WTC11 (cell line): Measurements from ENCODE around the gene PCNX1. TPM values are rescaled to one million over a fixed set of nuclear protein-coding genes. Genes with fewer than 3 reads are reported as not detected.

Source experiments
- ATAC-seq: fragments of 200-7000 bp; cut with Tn5 transposase; 2 replicates; pipeline ENCODE4 v1.10.0; 2021; ENCODE audit warnings: mild to moderate bottlenecking, moderate library complexity
- CTCF ChIA-PET: fragments of 300-600 bp; sonication (Branson Sonifier 250); formaldehyde crosslinking; loops from one replicate; lab custom pipeline; 2021; ENCODE audit warnings: antibody characterized with exemption; lab: Charles Lee
- POLR2A ChIA-PET: fragments of 350-600 bp; sonication (Branson Sonifier 250); formaldehyde crosslinking; loops from one replicate; lab custom pipeline; 2021; ENCODE audit warnings: antibody characterized with exemption; lab: Charles Lee
- DNase-seq: peaks from one replicate; pipeline ENCODE4 v3.0.0; 2021; ENCODE audit warnings: low spot score
- H3K27ac Mint-ChIP-seq: 2 replicates; pipeline ENCODE4 v1.8.0; 2021; ENCODE audit warnings: mixed read lengths
- H3K27me3 Mint-ChIP-seq: 2 replicates; pipeline ENCODE4 v1.8.0; 2021; ENCODE audit warnings: low read depth, mild to moderate bottlenecking, moderate library complexity, mixed read lengths
- H3K36me3 Mint-ChIP-seq: 2 replicates; pipeline ENCODE4 v1.8.0; 2021; ENCODE audit warnings: mixed read lengths
- H3K4me1 Mint-ChIP-seq: 2 replicates; pipeline ENCODE4 v1.8.0; 2022; ENCODE audit warnings: mixed read lengths
- H3K4me3 Mint-ChIP-seq: 2 replicates; pipeline ENCODE4 v1.8.0; 2021; ENCODE audit warnings: mild to moderate bottlenecking, moderate library complexity, mixed read lengths
- H3K9me3 Mint-ChIP-seq: 2 replicates; pipeline ENCODE4 v1.8.0; 2021; ENCODE audit warnings: mixed read lengths
- ATF1 ChIP-seq: sonication (generic); formaldehyde crosslinking; IDR thresholded peaks from 2 replicates; pipeline ENCODE4 v1.8.1; 2023; ENCODE audit warnings: mild to moderate bottlenecking, moderate library complexity, missing genetic modification reagents
- CREM ChIP-seq: sonication (generic); formaldehyde crosslinking; IDR thresholded peaks from 2 replicates; pipeline ENCODE4 v1.8.1; 2022; ENCODE audit warnings: mild to moderate bottlenecking, missing genetic modification reagents, moderate library complexity
- ELF4 ChIP-seq: sonication (generic); formaldehyde crosslinking; IDR thresholded peaks from 2 replicates; pipeline ENCODE4 v1.8.1; 2022; ENCODE audit warnings: low read depth, mild to moderate bottlenecking, moderate library complexity, missing genetic modification reagents
- ESRRA ChIP-seq: sonication (generic); formaldehyde crosslinking; IDR thresholded peaks from 2 replicates; pipeline ENCODE4 v1.8.1; 2022; ENCODE audit warnings: mild to moderate bottlenecking, missing genetic modification reagents, borderline replicate concordance
- FOXK1 ChIP-seq: sonication (generic); formaldehyde crosslinking; IDR thresholded peaks from 2 replicates; pipeline ENCODE4 v1.8.0; 2022; ENCODE audit warnings: mild to moderate bottlenecking, moderate library complexity, missing genetic modification reagents
- FOXP1 ChIP-seq: sonication (generic); formaldehyde crosslinking; IDR thresholded peaks from 2 replicates; pipeline ENCODE4 v1.8.0; 2022; ENCODE audit warnings: missing genetic modification reagents, mild to moderate bottlenecking, moderate library complexity, borderline replicate concordance
- GABPB1 ChIP-seq: sonication (generic); formaldehyde crosslinking; IDR thresholded peaks from 2 replicates; pipeline ENCODE4 v1.8.1; 2023; ENCODE audit warnings: mild to moderate bottlenecking, missing genetic modification reagents
- GTF2I ChIP-seq: fragments of 250-450 bp; sonication (Bioruptor Pico); conservative IDR thresholded peaks from 2 replicates; pipeline ENCODE4 v1.4.0; 2021; ENCODE audit warnings: mild to moderate bottlenecking
- MXD4 ChIP-seq: fragments of 250-450 bp; sonication (Bioruptor Pico); IDR thresholded peaks from 2 replicates; pipeline ENCODE4 v1.8.0; 2021; ENCODE audit warnings: mild to moderate bottlenecking, moderate library complexity, borderline replicate concordance
- NFATC4 ChIP-seq: fragments of 250-450 bp; sonication (Bioruptor Pico); IDR thresholded peaks from 2 replicates; pipeline ENCODE4 v1.9.0; 2021; ENCODE audit warnings: mild to moderate bottlenecking
- NFYB ChIP-seq: sonication (generic); formaldehyde crosslinking; conservative IDR thresholded peaks from 2 replicates; pipeline ENCODE4 v1.8.0; 2022; ENCODE audit warnings: low read depth, missing genetic modification reagents
- SP1 ChIP-seq: sonication (generic); formaldehyde crosslinking; conservative IDR thresholded peaks from 2 replicates; pipeline ENCODE4 v1.8.1; 2022; ENCODE audit warnings: missing genetic modification reagents
- STAT6 ChIP-seq: sonication (generic); formaldehyde crosslinking; conservative IDR thresholded peaks from 2 replicates; pipeline ENCODE4 v1.8.1; 2023; ENCODE audit warnings: mild to moderate bottlenecking, low read depth, missing genetic modification reagents, moderate library complexity
- TCF7 ChIP-seq: sonication (generic); formaldehyde crosslinking; IDR thresholded peaks from 2 replicates; pipeline ENCODE4 v1.8.0; 2022; ENCODE audit warnings: mild to moderate bottlenecking, low read depth, missing genetic modification reagents, moderate library complexity
- ZNF232 ChIP-seq: sonication (generic); formaldehyde crosslinking; IDR thresholded peaks from 2 replicates; pipeline ENCODE4 v1.8.0; 2022; ENCODE audit warnings: mild to moderate bottlenecking, missing genetic modification reagents
- ZNF263 ChIP-seq: sonication (generic); formaldehyde crosslinking; IDR thresholded peaks from 2 replicates; pipeline ENCODE4 v1.8.1; 2022; ENCODE audit warnings: low read depth, mild to moderate bottlenecking, moderate library complexity, missing genetic modification reagents
- ZNF396 ChIP-seq: fragments of 250-450 bp; sonication (Bioruptor Pico); IDR thresholded peaks from 2 replicates; pipeline ENCODE4 v1.8.0; 2021; ENCODE audit warnings: mild to moderate bottlenecking, moderate library complexity, borderline replicate concordance
- ZNF423 ChIP-seq: fragments of 250-450 bp; sonication (Bioruptor Pico); IDR thresholded peaks from 2 replicates; pipeline ENCODE4 v2.1.2; 2022; ENCODE audit warnings: mild to moderate bottlenecking, moderate library complexity
- ZNF671 ChIP-seq: fragments of 250-450 bp; sonication (Bioruptor Pico); IDR thresholded peaks from 2 replicates; pipeline ENCODE4 v1.8.0; 2021; ENCODE audit warnings: mild to moderate bottlenecking
- total RNA-seq: library from RNA; stranded (reverse); gene quantifications from 3 replicates; pipeline ENCODE4 v1.2.3, GENCODE V29; 2021
- TF ChIP-seq, protein P1 (sequence below): sonication (generic); formaldehyde crosslinking; IDR thresholded peaks from 2 replicates; pipeline ENCODE4 v1.8.0; 2023; ENCODE audit warnings: missing genetic modification reagents, mild to moderate bottlenecking, borderline replicate concordance
- TF ChIP-seq, protein P2 (sequence below): sonication (generic); formaldehyde crosslinking; IDR thresholded peaks from 2 replicates; pipeline ENCODE4 v1.8.1; 2023; ENCODE audit warnings: mild to moderate bottlenecking, missing genetic modification reagents
- TF ChIP-seq, protein P3 (sequence below): sonication (generic); formaldehyde crosslinking; IDR thresholded peaks from 2 replicates; pipeline ENCODE4 v1.8.0; 2022; ENCODE audit warnings: mild to moderate bottlenecking, missing genetic modification reagents
- TF ChIP-seq, protein P4 (sequence below): sonication (generic); formaldehyde crosslinking; IDR thresholded peaks from 2 replicates; pipeline ENCODE4 v1.8.1; 2023; ENCODE audit warnings: mild to moderate bottlenecking, missing genetic modification reagents, moderate library complexity
- TF ChIP-seq, protein P5 (sequence below): sonication (generic); formaldehyde crosslinking; IDR thresholded peaks from 2 replicates; pipeline ENCODE4 v1.8.1; 2022; ENCODE audit warnings: low read depth, missing genetic modification reagents, borderline replicate concordance

The PCNX1 gene
- total RNA-seq, 1 experiment from 2014 or later, result 46.4 TPM

- H3K36me3 Mint-ChIP-seq, result no peaks in the 10 kb centered on the region
- POLR2A ChIA-PET, result no interaction called here
- DNase-seq (no peak), ATAC-seq (no peak)
- peaks cover 8% of the 10 kb centered on the region; the same call in 1 of the 2 replicates for H3K4me1 Mint-ChIP-seq
- H3K9me3 Mint-ChIP-seq, result 0 out of 2 replicates have a peak, but pooled peaks cover 5% of the 10 kb centered on the region
- no peaks in the 10 kb centered on the region for H3K27me3 Mint-ChIP-seq
- no peak for TF ChIP-seq ZNF671 (CRISPR knock-in tag)
- TF ChIP-seq FOXP1 (CRISPR knock-in tag), result no peak
- no peak for TF ChIP-seq GABPB1
- TF ChIP-seq TCF7, result no peak
- TF ChIP-seq ATF1, result no peak
- no peak for TF ChIP-seq CREM (CRISPR knock-in tag)
- TF ChIP-seq ZNF232 (CRISPR knock-in tag), result no peak
- no peak for TF ChIP-seq NFATC4 (CRISPR knock-in tag)
- no peak for TF ChIP-seq SP1
- no peak for TF ChIP-seq ZNF263 (CRISPR knock-in tag)
- TF ChIP-seq, protein P1, sequence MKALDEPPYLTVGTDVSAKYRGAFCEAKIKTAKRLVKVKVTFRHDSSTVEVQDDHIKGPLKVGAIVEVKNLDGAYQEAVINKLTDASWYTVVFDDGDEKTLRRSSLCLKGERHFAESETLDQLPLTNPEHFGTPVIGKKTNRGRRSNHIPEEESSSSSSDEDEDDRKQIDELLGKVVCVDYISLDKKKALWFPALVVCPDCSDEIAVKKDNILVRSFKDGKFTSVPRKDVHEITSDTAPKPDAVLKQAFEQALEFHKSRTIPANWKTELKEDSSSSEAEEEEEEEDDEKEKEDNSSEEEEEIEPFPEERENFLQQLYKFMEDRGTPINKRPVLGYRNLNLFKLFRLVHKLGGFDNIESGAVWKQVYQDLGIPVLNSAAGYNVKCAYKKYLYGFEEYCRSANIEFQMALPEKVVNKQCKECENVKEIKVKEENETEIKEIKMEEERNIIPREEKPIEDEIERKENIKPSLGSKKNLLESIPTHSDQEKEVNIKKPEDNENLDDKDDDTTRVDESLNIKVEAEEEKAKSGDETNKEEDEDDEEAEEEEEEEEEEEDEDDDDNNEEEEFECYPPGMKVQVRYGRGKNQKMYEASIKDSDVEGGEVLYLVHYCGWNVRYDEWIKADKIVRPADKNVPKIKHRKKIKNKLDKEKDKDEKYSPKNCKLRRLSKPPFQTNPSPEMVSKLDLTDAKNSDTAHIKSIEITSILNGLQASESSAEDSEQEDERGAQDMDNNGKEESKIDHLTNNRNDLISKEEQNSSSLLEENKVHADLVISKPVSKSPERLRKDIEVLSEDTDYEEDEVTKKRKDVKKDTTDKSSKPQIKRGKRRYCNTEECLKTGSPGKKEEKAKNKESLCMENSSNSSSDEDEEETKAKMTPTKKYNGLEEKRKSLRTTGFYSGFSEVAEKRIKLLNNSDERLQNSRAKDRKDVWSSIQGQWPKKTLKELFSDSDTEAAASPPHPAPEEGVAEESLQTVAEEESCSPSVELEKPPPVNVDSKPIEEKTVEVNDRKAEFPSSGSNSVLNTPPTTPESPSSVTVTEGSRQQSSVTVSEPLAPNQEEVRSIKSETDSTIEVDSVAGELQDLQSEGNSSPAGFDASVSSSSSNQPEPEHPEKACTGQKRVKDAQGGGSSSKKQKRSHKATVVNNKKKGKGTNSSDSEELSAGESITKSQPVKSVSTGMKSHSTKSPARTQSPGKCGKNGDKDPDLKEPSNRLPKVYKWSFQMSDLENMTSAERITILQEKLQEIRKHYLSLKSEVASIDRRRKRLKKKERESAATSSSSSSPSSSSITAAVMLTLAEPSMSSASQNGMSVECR (CRISPR knock-in tag), result no peak
- TF ChIP-seq ESRRA, result no peak
- TF ChIP-seq, protein P2, sequence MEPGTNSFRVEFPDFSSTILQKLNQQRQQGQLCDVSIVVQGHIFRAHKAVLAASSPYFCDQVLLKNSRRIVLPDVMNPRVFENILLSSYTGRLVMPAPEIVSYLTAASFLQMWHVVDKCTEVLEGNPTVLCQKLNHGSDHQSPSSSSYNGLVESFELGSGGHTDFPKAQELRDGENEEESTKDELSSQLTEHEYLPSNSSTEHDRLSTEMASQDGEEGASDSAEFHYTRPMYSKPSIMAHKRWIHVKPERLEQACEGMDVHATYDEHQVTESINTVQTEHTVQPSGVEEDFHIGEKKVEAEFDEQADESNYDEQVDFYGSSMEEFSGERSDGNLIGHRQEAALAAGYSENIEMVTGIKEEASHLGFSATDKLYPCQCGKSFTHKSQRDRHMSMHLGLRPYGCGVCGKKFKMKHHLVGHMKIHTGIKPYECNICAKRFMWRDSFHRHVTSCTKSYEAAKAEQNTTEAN (CRISPR knock-in tag), result no peak
- CTCF ChIA-PET, result no interaction called here
- H3K27ac Mint-ChIP-seq, result no peak overlapping the region
- no peak overlapping the region for H3K4me3 Mint-ChIP-seq
These were observed 88.0 kb downstream of the PCNX1 start for GRCh38 chr14:70995211-70995610.

DNA sequence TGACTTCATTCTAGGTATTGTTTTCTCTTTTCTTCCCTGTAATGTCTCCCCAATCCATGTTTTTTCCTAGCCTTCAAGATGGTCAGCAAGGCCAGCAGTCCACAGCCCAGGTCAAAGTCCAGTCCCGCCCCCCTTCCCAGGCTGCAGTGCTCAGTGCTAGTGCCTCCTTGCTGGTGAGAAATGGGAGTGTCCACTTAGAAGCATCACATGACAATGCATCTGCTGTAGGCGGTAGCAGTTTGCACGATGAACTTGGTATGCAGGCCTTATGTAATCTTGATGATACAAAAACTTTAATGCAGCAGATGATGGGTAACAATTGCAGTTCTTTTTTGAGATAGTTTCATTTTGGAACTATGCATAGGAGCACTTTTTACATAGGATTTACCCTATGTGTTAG is 88.4 kb downstream of the PCNX1 start:
- CTCF ChIA-PET, result no interaction called here
- Mint-ChIP-seq H3K9me3 (0 out of 2 replicates have a peak, but pooled peaks cover 5% of the 10 kb centered on the region), H3K4me1 (peaks cover 8% of the 10 kb centered on the region; the same call in 1 of the 2 replicates), H3K36me3 (no peaks in the 10 kb centered on the region), H3K27me3 (no peaks in the 10 kb centered on the region), H3K4me3 (no peak overlapping the region), H3K27ac (no peak overlapping the region)
- DNase-seq (peak; percentile 33), ATAC-seq (peak; percentile 91)
- POLR2A ChIA-PET, result no interaction called here
- no peak for TF ChIP-seq MXD4 (CRISPR knock-in tag)
- TF ChIP-seq ZNF396, result no peak
- TF ChIP-seq, protein P3, sequence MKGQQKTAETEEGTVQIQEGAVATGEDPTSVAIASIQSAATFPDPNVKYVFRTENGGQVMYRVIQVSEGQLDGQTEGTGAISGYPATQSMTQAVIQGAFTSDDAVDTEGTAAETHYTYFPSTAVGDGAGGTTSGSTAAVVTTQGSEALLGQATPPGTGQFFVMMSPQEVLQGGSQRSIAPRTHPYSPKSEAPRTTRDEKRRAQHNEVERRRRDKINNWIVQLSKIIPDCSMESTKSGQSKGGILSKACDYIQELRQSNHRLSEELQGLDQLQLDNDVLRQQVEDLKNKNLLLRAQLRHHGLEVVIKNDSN, result peak; percentile 37; the same call in 1 of the 2 replicates
- no peak for TF ChIP-seq ZNF423 (CRISPR knock-in tag)
- TF ChIP-seq, protein P4, sequence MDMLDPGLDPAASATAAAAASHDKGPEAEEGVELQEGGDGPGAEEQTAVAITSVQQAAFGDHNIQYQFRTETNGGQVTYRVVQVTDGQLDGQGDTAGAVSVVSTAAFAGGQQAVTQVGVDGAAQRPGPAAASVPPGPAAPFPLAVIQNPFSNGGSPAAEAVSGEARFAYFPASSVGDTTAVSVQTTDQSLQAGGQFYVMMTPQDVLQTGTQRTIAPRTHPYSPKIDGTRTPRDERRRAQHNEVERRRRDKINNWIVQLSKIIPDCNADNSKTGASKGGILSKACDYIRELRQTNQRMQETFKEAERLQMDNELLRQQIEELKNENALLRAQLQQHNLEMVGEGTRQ (CRISPR knock-in tag), result peak; percentile 76
- TF ChIP-seq, protein P5, sequence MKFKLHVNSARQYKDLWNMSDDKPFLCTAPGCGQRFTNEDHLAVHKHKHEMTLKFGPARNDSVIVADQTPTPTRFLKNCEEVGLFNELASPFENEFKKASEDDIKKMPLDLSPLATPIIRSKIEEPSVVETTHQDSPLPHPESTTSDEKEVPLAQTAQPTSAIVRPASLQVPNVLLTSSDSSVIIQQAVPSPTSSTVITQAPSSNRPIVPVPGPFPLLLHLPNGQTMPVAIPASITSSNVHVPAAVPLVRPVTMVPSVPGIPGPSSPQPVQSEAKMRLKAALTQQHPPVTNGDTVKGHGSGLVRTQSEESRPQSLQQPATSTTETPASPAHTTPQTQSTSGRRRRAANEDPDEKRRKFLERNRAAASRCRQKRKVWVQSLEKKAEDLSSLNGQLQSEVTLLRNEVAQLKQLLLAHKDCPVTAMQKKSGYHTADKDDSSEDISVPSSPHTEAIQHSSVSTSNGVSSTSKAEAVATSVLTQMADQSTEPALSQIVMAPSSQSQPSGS (CRISPR knock-in tag), result no peak
- TF ChIP-seq FOXK1, result no peak
- TF ChIP-seq FOXP1 (CRISPR knock-in tag), result no peak
- TF ChIP-seq ELF4, result no peak
- TF ChIP-seq GTF2I (CRISPR knock-in tag), result no peak
- no peak for TF ChIP-seq NFYB
- TF ChIP-seq STAT6 (CRISPR knock-in tag), result no peak
